Measurements from ENCODE around the gene INTS14. TPM values are rescaled to one million over a fixed set of nuclear protein-coding genes. Genes with fewer than 3 reads are reported as not detected.
A peak's percentile ranks its signal among the peaks of the same experiment; 100 is the strongest.

Gene INTS14
- total and polyA plus RNA-seq, 9 of the 15 experiments (the other 6 are each of a cell fraction or from before 2014, with no cell fraction given), result 30.5 to 92.4 (median 46.5) TPM

GRCh38 chr15:65530318-65531111, 80.4 kb downstream of the INTS14 start, which contains the start of gene HACD3 (continued):
- TF ChIP-seq RREB1 (CRISPR knock-in tag; IDR thresholded peaks at IDR 0.05), result peak; percentile 45; the same call in 1 of the 2 replicates
- no peak for TF ChIP-seq CHD7 (IDR thresholded peaks at IDR 0.05; ENCODE audit: low read depth, low read length)
- TF ChIP-seq MTA3 (IDR thresholded peaks at IDR 0.05; ENCODE audit: borderline replicate concordance), result peak; percentile 59; the same call in 1 of the 2 replicates
- TF ChIP-seq MLLT1 (IDR thresholded peaks at IDR 0.05), result no peak
- peak; percentile 31 for TF ChIP-seq CHD2 (IDR thresholded peaks at IDR 0.05; ENCODE audit: low read depth, low read length)
- peak; percentile 83 for TF ChIP-seq ETV5 (CRISPR knock-in tag; IDR thresholded peaks at IDR 0.05; ENCODE audit: low read depth)
